ENCODE data around the gene ZNF219. TPM values are rescaled to one million over a fixed set of nuclear protein-coding genes. Genes with fewer than 3 reads are reported as not detected.

The ZNF219 gene
- total RNA-seq, 1 donor from 2014 or later: 103 TPM

DNA sequence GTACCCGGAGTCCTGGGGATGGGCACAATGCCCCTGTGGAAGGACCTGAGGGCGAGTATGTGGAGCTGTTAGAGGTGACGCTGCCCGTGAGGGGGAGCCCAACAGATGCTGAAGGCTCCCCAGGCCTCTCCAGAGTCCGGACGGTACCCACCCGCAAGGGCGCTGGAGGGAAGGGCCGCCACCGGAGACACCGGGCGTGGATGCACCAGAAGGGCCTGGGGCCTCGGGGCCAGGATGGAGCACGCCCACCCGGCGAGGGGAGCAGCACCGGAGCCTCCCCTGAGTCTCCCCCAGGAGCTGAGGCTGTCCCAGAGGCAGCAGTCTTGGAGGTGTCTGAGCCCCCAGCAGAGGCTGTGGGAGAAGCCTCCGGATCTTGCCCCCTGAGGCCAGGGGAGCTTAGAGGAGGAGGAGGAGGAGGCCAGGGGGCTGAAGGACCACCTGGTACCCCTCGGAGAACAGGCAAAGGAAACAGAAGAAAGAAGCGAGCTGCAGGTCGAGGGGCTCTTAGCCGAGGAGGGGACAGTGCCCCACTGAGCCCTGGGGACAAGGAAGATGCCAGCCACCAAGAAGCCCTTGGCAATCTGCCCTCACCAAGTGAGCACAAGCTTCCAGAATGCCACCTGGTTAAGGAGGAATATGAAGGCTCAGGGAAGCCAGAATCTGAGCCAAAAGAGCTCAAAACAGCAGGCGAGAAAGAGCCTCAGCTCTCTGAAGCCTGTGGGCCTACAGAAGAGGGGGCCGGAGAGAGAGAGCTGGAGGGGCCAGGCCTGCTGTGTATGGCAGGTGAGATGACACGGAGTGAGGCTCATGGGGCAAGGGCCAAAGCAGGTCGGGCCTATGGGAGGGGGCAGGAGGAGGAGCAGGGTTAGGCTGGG is 23.8 kb downstream of the ZNF219 start:
- TF ChIP-seq, protein P1, sequence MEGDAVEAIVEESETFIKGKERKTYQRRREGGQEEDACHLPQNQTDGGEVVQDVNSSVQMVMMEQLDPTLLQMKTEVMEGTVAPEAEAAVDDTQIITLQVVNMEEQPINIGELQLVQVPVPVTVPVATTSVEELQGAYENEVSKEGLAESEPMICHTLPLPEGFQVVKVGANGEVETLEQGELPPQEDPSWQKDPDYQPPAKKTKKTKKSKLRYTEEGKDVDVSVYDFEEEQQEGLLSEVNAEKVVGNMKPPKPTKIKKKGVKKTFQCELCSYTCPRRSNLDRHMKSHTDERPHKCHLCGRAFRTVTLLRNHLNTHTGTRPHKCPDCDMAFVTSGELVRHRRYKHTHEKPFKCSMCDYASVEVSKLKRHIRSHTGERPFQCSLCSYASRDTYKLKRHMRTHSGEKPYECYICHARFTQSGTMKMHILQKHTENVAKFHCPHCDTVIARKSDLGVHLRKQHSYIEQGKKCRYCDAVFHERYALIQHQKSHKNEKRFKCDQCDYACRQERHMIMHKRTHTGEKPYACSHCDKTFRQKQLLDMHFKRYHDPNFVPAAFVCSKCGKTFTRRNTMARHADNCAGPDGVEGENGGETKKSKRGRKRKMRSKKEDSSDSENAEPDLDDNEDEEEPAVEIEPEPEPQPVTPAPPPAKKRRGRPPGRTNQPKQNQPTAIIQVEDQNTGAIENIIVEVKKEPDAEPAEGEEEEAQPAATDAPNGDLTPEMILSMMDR (IDR thresholded peaks at IDR 0.05; ENCODE audit: partially characterized antibody, unreplicated experiment): no peak
- H3K4me3 Mint-ChIP-seq (ENCODE audit: unreplicated experiment): no peak overlapping the region
- H3K27me3 Mint-ChIP-seq (ENCODE audit: unreplicated experiment): peaks cover 25% of the 10 kb centered on the region
- H3K9me3 Mint-ChIP-seq (ENCODE audit: unreplicated experiment): peaks cover 12% of the 10 kb centered on the region
- DNase-seq: no peak
- peaks cover 13% of the 10 kb centered on the region for H3K4me1 Mint-ChIP-seq (ENCODE audit: low read depth, unreplicated experiment)
- H3K27ac Mint-ChIP-seq (ENCODE audit: unreplicated experiment): no peak overlapping the region
- peaks cover 18% of the 10 kb centered on the region for H3K36me3 Mint-ChIP-seq (ENCODE audit: unreplicated experiment)

DNA sequence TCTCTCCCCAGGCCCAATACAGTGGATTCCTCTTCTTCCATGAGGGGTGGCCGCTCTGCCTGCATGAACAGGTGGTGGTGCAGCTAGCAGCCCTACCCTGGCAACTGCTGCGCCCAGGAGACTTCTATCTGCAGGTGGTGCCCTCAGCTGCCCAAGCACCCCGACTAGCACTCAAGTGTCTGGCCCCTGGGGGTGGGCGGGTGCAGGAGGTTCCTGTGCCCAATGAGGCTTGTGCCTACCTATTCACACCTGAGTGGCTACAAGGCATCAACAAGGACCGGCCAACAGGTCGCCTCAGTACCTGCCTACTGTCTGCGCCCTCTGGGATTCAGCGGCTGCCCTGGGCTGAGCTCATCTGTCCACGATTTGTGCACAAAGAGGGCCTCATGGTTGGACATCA is 24.5 kb downstream of the ZNF219 start:
- Mint-ChIP-seq H3K4me1 (ENCODE audit: low read depth, unreplicated experiment) (peaks cover 16% of the 10 kb centered on the region), H3K27me3 (ENCODE audit: unreplicated experiment) (peaks cover 28% of the 10 kb centered on the region), H3K27ac (ENCODE audit: unreplicated experiment) (no peak overlapping the region), H3K9me3 (ENCODE audit: unreplicated experiment) (peaks cover 12% of the 10 kb centered on the region), H3K36me3 (ENCODE audit: unreplicated experiment) (peaks cover 18% of the 10 kb centered on the region), H3K4me3 (ENCODE audit: unreplicated experiment) (no peak overlapping the region)
- TF ChIP-seq, protein P1 (IDR thresholded peaks at IDR 0.05; ENCODE audit: partially characterized antibody, unreplicated experiment): no peak
- DNase-seq: no peak

DNA sequence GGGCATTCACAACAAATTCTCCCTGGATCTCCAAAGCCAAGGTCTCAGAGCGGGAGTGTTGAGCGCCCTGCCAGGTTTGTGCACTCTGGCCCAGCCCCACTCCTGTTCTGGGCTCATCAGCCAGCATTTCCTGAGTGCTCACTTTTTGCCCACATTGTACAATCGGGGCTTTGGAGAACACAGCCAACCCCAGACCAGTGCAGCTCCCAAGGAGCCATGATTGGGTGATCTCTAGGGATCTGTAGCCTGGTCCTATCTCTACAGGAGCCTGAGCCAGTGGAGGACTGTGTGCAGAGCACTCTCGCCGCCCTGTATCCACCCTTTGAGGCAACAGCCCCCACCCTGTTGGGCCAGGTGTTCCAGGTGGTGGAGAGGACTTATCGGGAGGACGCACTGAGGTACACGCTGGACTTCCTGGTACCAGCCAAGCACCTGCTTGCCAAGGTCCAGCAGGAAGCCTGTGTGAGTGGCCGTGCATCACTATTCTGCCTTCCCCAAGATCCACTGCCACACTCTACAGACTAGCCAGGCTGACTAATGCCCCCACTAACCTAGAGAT is 25.6 kb downstream of the ZNF219 start:
- DNase-seq: no peak
- peaks cover 18% of the 10 kb centered on the region for H3K36me3 Mint-ChIP-seq (ENCODE audit: unreplicated experiment)
- peaks cover 28% of the 10 kb centered on the region for H3K27me3 Mint-ChIP-seq (ENCODE audit: unreplicated experiment)
- TF ChIP-seq, protein P1 (IDR thresholded peaks at IDR 0.05; ENCODE audit: partially characterized antibody, unreplicated experiment): no peak
- peak overlapping the region; percentile 78 for H3K27ac Mint-ChIP-seq (ENCODE audit: unreplicated experiment)
- peaks cover 19% of the 10 kb centered on the region for H3K9me3 Mint-ChIP-seq (ENCODE audit: unreplicated experiment)
- H3K4me3 Mint-ChIP-seq (ENCODE audit: unreplicated experiment): peak overlapping the region; percentile 87
- peaks cover 18% of the 10 kb centered on the region for H3K4me1 Mint-ChIP-seq (ENCODE audit: low read depth, unreplicated experiment)

DNA sequence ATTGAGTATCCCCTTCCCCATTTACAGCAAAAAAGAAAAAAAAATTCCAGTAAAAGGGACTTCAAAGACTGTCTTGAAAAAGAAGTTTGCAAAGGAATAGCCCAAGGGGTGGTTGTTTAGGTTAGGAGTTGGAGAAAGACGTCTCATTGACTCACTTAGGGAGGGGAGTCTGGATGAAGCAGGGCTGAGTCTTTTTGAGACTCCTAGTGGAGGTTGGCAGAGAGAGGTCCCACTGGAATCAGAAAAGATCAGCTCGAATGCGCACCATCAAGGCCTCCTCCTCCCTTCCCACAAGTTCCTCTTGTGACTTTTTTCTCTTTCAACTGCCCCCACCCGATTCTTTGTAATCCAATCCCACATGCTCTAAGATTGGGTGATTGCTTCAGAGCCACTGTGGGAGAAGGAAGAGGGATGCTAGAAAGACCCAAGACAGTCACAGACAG is 26.4 kb downstream of the ZNF219 start:
- Mint-ChIP-seq H3K9me3 (ENCODE audit: unreplicated experiment) (peaks cover 19% of the 10 kb centered on the region), H3K4me1 (ENCODE audit: low read depth, unreplicated experiment) (peaks cover 18% of the 10 kb centered on the region)

More for the DNA sequence above, 26.4 kb downstream of the ZNF219 start:
- peaks cover 14% of the 10 kb centered on the region for H3K36me3 Mint-ChIP-seq (ENCODE audit: unreplicated experiment)
- peaks cover 23% of the 10 kb centered on the region for H3K27me3 Mint-ChIP-seq (ENCODE audit: unreplicated experiment)
- DNase-seq: no peak
- peak overlapping the region; percentile 78 for H3K27ac Mint-ChIP-seq (ENCODE audit: unreplicated experiment)
- peak overlapping the region; percentile 87 for H3K4me3 Mint-ChIP-seq (ENCODE audit: unreplicated experiment)
- TF ChIP-seq, protein P1 (IDR thresholded peaks at IDR 0.05; ENCODE audit: partially characterized antibody, unreplicated experiment): no peak

Measured in glutamatergic neuron (in vitro differentiated cells).